Endodermal cell (in vitro differentiated cells): ENCODE measurements around the gene LRRK1. TPM values are rescaled to one million over a fixed set of nuclear protein-coding genes. Genes with fewer than 3 reads are reported as not detected.
A peak's percentile ranks its signal among the peaks of the same experiment; 100 is the strongest.

Experiments used
- DNase-seq: peaks from one replicate; pipeline ENCODE4 v3.0.0-alpha.2; 2017
- H3K27ac ChIP-seq: 2 replicates; pipeline ENCODE4 v1.5.1; 2013; ENCODE audit warnings: mild to moderate bottlenecking, low read depth, low read length, moderate library complexity
- H3K27me3 ChIP-seq: 2 replicates; pipeline ENCODE4 v1.6.1; 2013; ENCODE audit warnings: mild to moderate bottlenecking, low read length, moderate library complexity; ENCODE audit not compliant: insufficient read depth, control insufficient read depth, poor library complexity, severe bottlenecking
- H3K36me3 ChIP-seq: 2 replicates; pipeline ENCODE4 v1.7.0; 2013; ENCODE audit warnings: mild to moderate bottlenecking, low read length, moderate library complexity; ENCODE audit not compliant: control insufficient read depth, insufficient read depth
- H3K4me1 ChIP-seq: one replicate; pipeline ENCODE4 v1.7.0; 2013; ENCODE audit warnings: low read length; ENCODE audit not compliant: control insufficient read depth, insufficient read depth
- H3K4me3 ChIP-seq: 2 replicates; pipeline ENCODE4 v1.5.1; 2013; ENCODE audit warnings: mild to moderate bottlenecking, low read length, moderate library complexity
- H3K9ac ChIP-seq: 2 replicates; pipeline ENCODE4 v1.6.1; 2013; ENCODE audit warnings: mild to moderate bottlenecking, low read length, moderate library complexity; ENCODE audit not compliant: poor library complexity, severe bottlenecking; ENCODE audit errors: extremely low read depth
- H3K9me3 ChIP-seq: 2 replicates; pipeline ENCODE4 v1.6.1; 2013; ENCODE audit warnings: mild to moderate bottlenecking, low read length, moderate library complexity; ENCODE audit not compliant: control insufficient read depth
- H3K27ac Mint-ChIP-seq: 2 replicates; pipeline ENCODE4 v1.8.0; 2020; ENCODE audit warnings: mixed read lengths
- H3K27me3 Mint-ChIP-seq: 2 replicates; pipeline ENCODE4 v1.8.0; 2021; ENCODE audit warnings: mild to moderate bottlenecking, mixed read lengths; ENCODE audit not compliant: insufficient read depth
- H3K36me3 Mint-ChIP-seq: 2 replicates; pipeline ENCODE4 v1.8.0; 2020; ENCODE audit warnings: low read depth, mixed read lengths
- H3K4me1 Mint-ChIP-seq: 2 replicates; pipeline ENCODE4 v1.8.0; 2020; ENCODE audit warnings: mixed read lengths
- H3K4me3 Mint-ChIP-seq: 2 replicates; pipeline ENCODE4 v1.8.0; 2020; ENCODE audit warnings: mild to moderate bottlenecking, moderate library complexity, mixed read lengths
- H3K9me3 Mint-ChIP-seq: 2 replicates; pipeline ENCODE4 v1.8.0; 2020; ENCODE audit warnings: mild to moderate bottlenecking, mixed read lengths
- WGBS, 2 experiments: methylation state at CpG; one replicate each; pipeline versions ENCODE4 v1.1.5 to v1.1.7; 2013; ENCODE audit warnings: missing lambda C conversion rate in 2 of 2, mixed read lengths in 1 of 2; ENCODE audit not compliant: insufficient coverage in 1 of 2, insufficient read length in 1 of 2; 5-methylcytosine and 5-hydroxymethylcytosine counted together
- total RNA-seq, 2 donors: library from RNA; stranded (reverse); fragmentation: NEBNext Ultra II Directional in 1 of 2; extraction: Animal tissue kit (Norgen Biotek cat#: 25700) in 1 of 2; gene quantifications; 2 replicates in 1 of 2; 3 replicates in 1 of 2; pipeline ENCODE4 v1.2.1, GENCODE V29; 2021
- TF ChIP-seq, protein P1 (sequence below): fragments of 200-600 bp; sonication (generic); conservative IDR thresholded peaks from 2 replicates; pipeline ENCODE4 v1.5.0; 2021; ENCODE audit warnings: antibody characterized with exemption, mild to moderate bottlenecking

LRRK1 gene
- total RNA-seq, 2 donors from 2014 or later: 2.7 to 5.1 TPM

DNA sequence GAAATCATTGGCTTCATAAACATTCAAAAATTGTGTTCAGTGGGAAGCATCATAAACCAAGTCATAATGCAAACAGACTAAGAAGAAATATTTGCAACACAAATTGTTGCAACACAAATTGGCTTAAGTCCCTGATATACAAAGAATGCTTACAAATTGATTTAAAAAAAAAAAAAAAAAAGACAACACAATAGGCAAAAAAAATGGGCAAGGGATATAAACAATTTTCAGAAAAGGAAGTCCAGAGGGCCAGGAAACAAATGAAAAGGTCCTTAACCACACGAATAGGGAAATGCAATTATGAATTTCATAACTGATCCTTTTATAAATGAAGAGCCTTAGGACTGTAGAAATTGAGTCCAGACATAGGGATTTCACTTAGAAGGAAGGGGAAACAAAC is 98.9 kb downstream of the LRRK1 start:
- Mint-ChIP-seq H3K4me3 (no peak overlapping the region), H3K36me3 (no peaks in the 10 kb centered on the region), H3K9me3 (no peaks in the 10 kb centered on the region), H3K27ac (no peak overlapping the region), H3K4me1 (peaks cover 11% of the 10 kb centered on the region), H3K27me3 (no peaks in the 10 kb centered on the region)
- H3K36me3 ChIP-seq: no peaks in the 10 kb centered on the region
- H3K9me3 ChIP-seq: no peaks in the 10 kb centered on the region
- WGBS, 2 experiments: 100% methylated on average over 1 of the region's 1 CpG
- H3K4me3 ChIP-seq: no peak overlapping the region
- no peak overlapping the region for H3K9ac ChIP-seq
- peaks cover 3% of the 10 kb centered on the region for H3K4me1 ChIP-seq
- TF ChIP-seq, protein P1, sequence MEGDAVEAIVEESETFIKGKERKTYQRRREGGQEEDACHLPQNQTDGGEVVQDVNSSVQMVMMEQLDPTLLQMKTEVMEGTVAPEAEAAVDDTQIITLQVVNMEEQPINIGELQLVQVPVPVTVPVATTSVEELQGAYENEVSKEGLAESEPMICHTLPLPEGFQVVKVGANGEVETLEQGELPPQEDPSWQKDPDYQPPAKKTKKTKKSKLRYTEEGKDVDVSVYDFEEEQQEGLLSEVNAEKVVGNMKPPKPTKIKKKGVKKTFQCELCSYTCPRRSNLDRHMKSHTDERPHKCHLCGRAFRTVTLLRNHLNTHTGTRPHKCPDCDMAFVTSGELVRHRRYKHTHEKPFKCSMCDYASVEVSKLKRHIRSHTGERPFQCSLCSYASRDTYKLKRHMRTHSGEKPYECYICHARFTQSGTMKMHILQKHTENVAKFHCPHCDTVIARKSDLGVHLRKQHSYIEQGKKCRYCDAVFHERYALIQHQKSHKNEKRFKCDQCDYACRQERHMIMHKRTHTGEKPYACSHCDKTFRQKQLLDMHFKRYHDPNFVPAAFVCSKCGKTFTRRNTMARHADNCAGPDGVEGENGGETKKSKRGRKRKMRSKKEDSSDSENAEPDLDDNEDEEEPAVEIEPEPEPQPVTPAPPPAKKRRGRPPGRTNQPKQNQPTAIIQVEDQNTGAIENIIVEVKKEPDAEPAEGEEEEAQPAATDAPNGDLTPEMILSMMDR: no peak
- no peaks in the 10 kb centered on the region for H3K27me3 ChIP-seq
- H3K27ac ChIP-seq: no peak overlapping the region
- no peak for DNase-seq

DNA sequence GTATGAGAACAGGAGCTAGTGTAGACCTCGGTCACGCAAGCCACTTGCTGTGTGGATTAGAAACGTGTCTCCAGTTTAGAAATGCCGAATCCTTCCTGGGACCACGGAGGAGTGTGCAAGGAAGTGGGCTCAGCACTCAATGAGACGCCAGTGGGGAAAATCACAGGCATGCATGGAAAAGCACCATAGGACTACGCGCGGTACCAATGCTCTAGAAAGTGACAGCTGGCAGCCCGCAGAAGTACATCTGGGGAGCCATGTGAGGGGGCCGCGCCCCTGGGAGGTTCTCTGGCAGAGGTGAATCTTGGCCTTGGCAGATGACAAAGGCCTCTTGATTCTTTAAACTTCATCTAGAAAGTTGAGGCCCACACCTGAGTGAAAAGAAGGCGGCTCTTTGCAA is 99.3 kb downstream of the LRRK1 start:
- H3K27ac ChIP-seq: no peak overlapping the region
- DNase-seq: peak; percentile 13
- H3K4me3 ChIP-seq: no peak overlapping the region
- H3K27ac Mint-ChIP-seq: no peak overlapping the region
- no peaks in the 10 kb centered on the region for H3K9me3 Mint-ChIP-seq
- H3K36me3 ChIP-seq: no peaks in the 10 kb centered on the region
- TF ChIP-seq, protein P1: no peak
- peaks cover 3% of the 10 kb centered on the region for H3K4me1 ChIP-seq
- no peaks in the 10 kb centered on the region for H3K9me3 ChIP-seq
- H3K27me3 ChIP-seq: no peaks in the 10 kb centered on the region
- H3K9ac ChIP-seq: no peak overlapping the region
- 89 to 90% methylated on average over 13 of the region's 13 CpGs for WGBS, 2 experiments
- no peak overlapping the region for H3K4me3 Mint-ChIP-seq
- H3K27me3 Mint-ChIP-seq: no peaks in the 10 kb centered on the region
- H3K4me1 Mint-ChIP-seq: peaks cover 11% of the 10 kb centered on the region
- H3K36me3 Mint-ChIP-seq: no peaks in the 10 kb centered on the region

DNA sequence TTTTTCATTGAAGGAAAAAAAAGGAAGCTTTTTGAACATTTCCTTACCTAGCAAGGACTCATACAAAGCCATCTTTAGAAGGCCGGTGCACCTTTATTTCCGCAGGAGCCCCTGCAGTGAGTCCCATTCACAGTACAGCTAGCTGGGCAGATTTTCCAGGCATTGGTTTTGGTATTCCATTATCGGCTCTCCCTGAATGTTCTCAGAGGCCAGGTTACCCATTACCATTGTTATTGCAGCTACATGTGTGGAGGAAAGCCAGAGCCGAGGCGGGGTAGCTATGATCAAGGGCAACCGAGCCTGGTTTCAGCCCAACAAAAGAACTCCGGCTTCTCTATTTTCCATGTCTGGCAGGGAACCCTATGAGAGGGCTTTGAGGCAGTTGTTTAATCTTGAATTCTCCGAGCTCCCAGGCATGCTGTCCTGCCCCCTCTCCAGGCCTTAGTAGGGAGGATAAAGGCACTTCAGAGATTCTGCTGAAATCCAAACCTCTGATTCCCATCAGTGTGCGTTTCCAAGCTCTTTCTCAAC is 100.3 kb downstream of the LRRK1 start:
- 83 to 92% methylated on average over 6 to 9 of the region's 9 CpGs for WGBS, 2 experiments
- peaks cover 4% of the 10 kb centered on the region for H3K4me1 Mint-ChIP-seq

More for the DNA sequence above, 100.3 kb downstream of the LRRK1 start:
- no peaks in the 10 kb centered on the region for H3K27me3 Mint-ChIP-seq
- H3K9me3 Mint-ChIP-seq: no peaks in the 10 kb centered on the region
- no peak overlapping the region for H3K27ac Mint-ChIP-seq
- Histone ChIP-seq H3K9me3 (no peaks in the 10 kb centered on the region), H3K4me3 (no peak overlapping the region), H3K4me1 (no peaks in the 10 kb centered on the region), H3K36me3 (no peaks in the 10 kb centered on the region), H3K27me3 (no peaks in the 10 kb centered on the region), H3K9ac (no peak overlapping the region), H3K27ac (no peak overlapping the region)
- no peaks in the 10 kb centered on the region for H3K36me3 Mint-ChIP-seq
- no peak overlapping the region for H3K4me3 Mint-ChIP-seq
- TF ChIP-seq, protein P1: no peak
- DNase-seq: peak; percentile 28
